Mesendoderm (in vitro differentiated cells): ENCODE results near the gene HOXD12.

ENCODE experiments used
- DNase-seq: peaks from one replicate; pipeline ENCODE4 v3.0.0; 2013
- H2AK5ac ChIP-seq: 2 replicates; pipeline ENCODE4 v1.6.1; 2013; ENCODE audit warnings: low read length, inconsistent platforms
- H2BK120ac ChIP-seq: 2 replicates; pipeline ENCODE4 v1.6.1; 2013; ENCODE audit warnings: low read depth, mild to moderate bottlenecking, low read length, moderate library complexity, mixed read lengths
- H2BK15ac ChIP-seq: replicated peaks from 2 replicates; pipeline ENCODE4 v1.6.1; 2013; ENCODE audit warnings: low read depth, mild to moderate bottlenecking, moderate library complexity
- H2BK5ac ChIP-seq: 2 replicates; pipeline ENCODE4 v1.6.1; 2013; ENCODE audit warnings: low read length, inconsistent platforms
- H3K18ac ChIP-seq: 2 replicates; pipeline ENCODE4 v1.6.1; 2013; ENCODE audit warnings: mild to moderate bottlenecking, low read length, mixed read lengths
- H3K23ac ChIP-seq: one replicate; pipeline ENCODE4 v1.6.1; 2013; ENCODE audit warnings: low read length
- H3K27ac ChIP-seq: 2 replicates; pipeline ENCODE4 v1.5.1; 2013; ENCODE audit warnings: low read depth, mild to moderate bottlenecking, inconsistent platforms, low read length, moderate library complexity
- H3K27me3 ChIP-seq: 2 replicates; pipeline ENCODE4 v1.6.1; 2013; ENCODE audit warnings: low read length, control low read depth, mild to moderate bottlenecking, inconsistent platforms; ENCODE audit not compliant: insufficient read depth, poor library complexity
- H3K36me3 ChIP-seq: 2 replicates; pipeline ENCODE4 v1.6.1; 2013; ENCODE audit warnings: low read length, inconsistent platforms; ENCODE audit not compliant: control insufficient read depth, insufficient read depth
- H3K4ac ChIP-seq: one replicate; pipeline ENCODE4 v1.6.1; 2013; ENCODE audit warnings: low read depth, mild to moderate bottlenecking, low read length, moderate library complexity
- H3K4me1 ChIP-seq: 2 replicates; pipeline ENCODE4 v1.6.1; 2013; ENCODE audit warnings: low read depth, low read length, inconsistent platforms; ENCODE audit not compliant: control insufficient read depth
- H3K4me2 ChIP-seq: 2 replicates; pipeline ENCODE4 v1.6.1; 2013; ENCODE audit warnings: low read length
- H3K4me3 ChIP-seq: 2 replicates; pipeline ENCODE4 v1.5.1; 2013; ENCODE audit warnings: mild to moderate bottlenecking, low read length
- H3K56ac ChIP-seq: one replicate; pipeline ENCODE4 v1.6.1; 2013; ENCODE audit warnings: low read length
- H3K79me1 ChIP-seq: 2 replicates; pipeline ENCODE4 v1.6.1; 2013; ENCODE audit warnings: low read length, inconsistent platforms
- H3K79me2 ChIP-seq: 2 replicates; pipeline ENCODE4 v1.6.1; 2013; ENCODE audit warnings: mild to moderate bottlenecking, low read length; ENCODE audit not compliant: control insufficient read depth, insufficient read depth
- H3K9ac ChIP-seq: 2 replicates; pipeline ENCODE4 v1.6.1; 2013; ENCODE audit warnings: low read length, inconsistent platforms
- H4K5ac ChIP-seq: one replicate; pipeline ENCODE4 v1.6.1; 2013; ENCODE audit warnings: low read length
- H4K8ac ChIP-seq: one replicate; pipeline ENCODE4 v1.6.1; 2013; ENCODE audit warnings: low read depth, mild to moderate bottlenecking, control low read depth, low read length, moderate library complexity
- WGBS: extraction: QIAGEN DNeasy Blood & Tissue Kit; methylation state at CpG from one replicate; pipeline ENCODE4 v1.1.7; 2013; ENCODE audit warnings: low lambda C conversion rate, missing lambda C conversion rate; ENCODE audit not compliant: insufficient coverage; ENCODE audit errors: extremely low coverage; 5-methylcytosine and 5-hydroxymethylcytosine counted together

HOXD12 gene

DNA sequence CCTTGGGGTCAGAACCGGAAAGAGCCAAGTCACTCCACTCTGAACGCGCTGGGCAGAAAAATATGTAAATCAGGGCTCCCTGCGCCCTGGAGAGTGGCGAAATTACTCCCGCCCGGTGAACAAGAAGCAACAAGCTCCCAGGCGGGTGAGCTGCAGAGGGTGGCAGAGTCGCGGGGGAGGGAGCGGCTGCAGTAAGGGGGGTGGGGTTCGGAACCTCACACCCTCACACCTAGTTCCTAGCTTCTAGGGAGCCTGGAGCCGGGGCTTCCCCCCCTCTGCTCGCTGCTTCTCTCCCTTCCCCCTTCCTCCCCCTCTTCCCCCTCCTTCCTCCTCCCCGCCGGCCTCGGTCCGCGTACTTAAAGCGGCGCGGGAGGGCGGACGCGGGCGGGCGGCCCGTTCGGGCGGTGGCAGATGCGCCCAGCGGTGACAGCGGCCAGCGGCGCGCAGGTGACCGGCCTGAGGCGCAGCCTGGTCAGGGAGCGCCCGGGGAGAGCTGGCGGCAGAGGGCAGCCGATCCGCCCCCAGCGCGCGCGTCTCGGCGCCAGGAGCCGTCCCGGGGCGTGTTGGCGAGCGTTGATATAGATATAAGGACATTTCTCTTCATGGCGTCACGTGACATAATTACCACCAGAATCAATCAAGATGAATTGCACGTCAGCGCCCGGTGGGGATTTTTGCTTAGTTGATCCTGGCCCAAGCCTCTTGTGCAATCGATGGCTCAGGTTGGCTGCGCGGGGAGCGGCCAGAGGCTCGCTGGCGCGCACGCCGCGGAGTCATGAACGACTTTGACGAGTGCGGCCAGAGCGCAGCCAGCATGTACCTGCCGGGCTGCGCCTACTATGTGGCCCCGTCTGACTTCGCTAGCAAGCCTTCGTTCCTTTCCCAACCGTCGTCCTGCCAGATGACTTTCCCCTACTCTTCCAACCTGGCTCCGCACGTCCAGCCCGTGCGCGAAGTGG, 7.3 kb downstream of the HOXD12 start, which contains the start of gene HOXD11:
TSS of gene HOXD11 (plus strand) at position 700 of the 959 bp plus-strand sequence. CDS start at position 776, 76 bp downstream.
- no peak within 1 kb of the TSS for H3K4me3 ChIP-seq
- DNase-seq: peak; percentile 75
- H3K27me3 ChIP-seq: peaks cover 85% of the 10 kb centered on the region
- H3K56ac ChIP-seq: no peak within 1 kb of the TSS
- no CpG with 5 or more reads among the region's 85 CpGs for WGBS
- no peak within 1 kb of the TSS for H2BK15ac ChIP-seq
- H2BK5ac ChIP-seq: no peak within 1 kb of the TSS
- no peak within 1 kb of the TSS for H2AK5ac ChIP-seq
- H3K4me1 ChIP-seq: no peaks in the 10 kb centered on the region
- H4K8ac ChIP-seq: no peak within 1 kb of the TSS
- H3K27ac ChIP-seq: no peak within 1 kb of the TSS
- no peaks in the 10 kb centered on the region for H3K79me1 ChIP-seq
- peak within 1 kb of the TSS; percentile 34 for H3K18ac ChIP-seq
- H3K36me3 ChIP-seq: no peaks in the 10 kb centered on the region
- no peak within 1 kb of the TSS for H4K5ac ChIP-seq
- no peak within 1 kb of the TSS for H3K23ac ChIP-seq
- no peak within 1 kb of the TSS for H2BK120ac ChIP-seq
- no peak within 1 kb of the TSS for H3K4ac ChIP-seq
- peak within 1 kb of the TSS; percentile 46 for H3K4me2 ChIP-seq
- no peaks in the 10 kb centered on the region for H3K79me2 ChIP-seq
- H3K9ac ChIP-seq: no peak within 1 kb of the TSS

DNA sequence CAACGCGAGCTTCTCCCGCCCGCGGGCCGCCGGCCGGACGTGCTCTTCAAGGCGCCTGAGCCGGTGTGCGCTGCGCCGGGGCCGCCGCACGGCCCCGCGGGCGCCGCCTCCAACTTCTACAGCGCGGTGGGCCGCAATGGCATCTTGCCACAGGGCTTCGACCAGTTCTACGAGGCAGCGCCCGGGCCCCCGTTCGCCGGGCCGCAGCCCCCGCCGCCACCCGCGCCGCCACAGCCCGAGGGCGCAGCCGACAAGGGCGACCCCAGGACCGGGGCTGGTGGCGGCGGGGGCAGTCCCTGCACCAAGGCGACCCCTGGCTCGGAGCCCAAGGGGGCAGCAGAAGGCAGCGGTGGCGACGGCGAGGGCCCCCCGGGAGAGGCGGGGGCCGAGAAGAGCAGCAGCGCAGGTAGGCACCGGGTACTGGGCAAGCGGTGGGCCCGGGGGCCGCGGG, 8.2 kb downstream of the HOXD12 start:
- no CpG with 5 or more reads among the region's 59 CpGs for WGBS
- Histone ChIP-seq H3K4me1 (no peaks in the 10 kb centered on the region), H3K79me1 (no peaks in the 10 kb centered on the region), H4K8ac (no peak overlapping the region), H3K4me2 (no peak overlapping the region), H2BK15ac (no peak overlapping the region), H3K56ac (no peak overlapping the region), H2AK5ac (no peak overlapping the region), H2BK5ac (no peak overlapping the region), H3K23ac (no peak overlapping the region), H3K79me2 (no peaks in the 10 kb centered on the region), H3K9ac (no peak overlapping the region), H3K36me3 (no peaks in the 10 kb centered on the region), H3K27me3 (peaks cover 85% of the 10 kb centered on the region), H3K18ac (no peak overlapping the region), H4K5ac (no peak overlapping the region), H3K4ac (no peak overlapping the region), H3K4me3 (no peak overlapping the region), H2BK120ac (no peak overlapping the region), H3K27ac (no peak overlapping the region)
- DNase-seq: no peak

DNA sequence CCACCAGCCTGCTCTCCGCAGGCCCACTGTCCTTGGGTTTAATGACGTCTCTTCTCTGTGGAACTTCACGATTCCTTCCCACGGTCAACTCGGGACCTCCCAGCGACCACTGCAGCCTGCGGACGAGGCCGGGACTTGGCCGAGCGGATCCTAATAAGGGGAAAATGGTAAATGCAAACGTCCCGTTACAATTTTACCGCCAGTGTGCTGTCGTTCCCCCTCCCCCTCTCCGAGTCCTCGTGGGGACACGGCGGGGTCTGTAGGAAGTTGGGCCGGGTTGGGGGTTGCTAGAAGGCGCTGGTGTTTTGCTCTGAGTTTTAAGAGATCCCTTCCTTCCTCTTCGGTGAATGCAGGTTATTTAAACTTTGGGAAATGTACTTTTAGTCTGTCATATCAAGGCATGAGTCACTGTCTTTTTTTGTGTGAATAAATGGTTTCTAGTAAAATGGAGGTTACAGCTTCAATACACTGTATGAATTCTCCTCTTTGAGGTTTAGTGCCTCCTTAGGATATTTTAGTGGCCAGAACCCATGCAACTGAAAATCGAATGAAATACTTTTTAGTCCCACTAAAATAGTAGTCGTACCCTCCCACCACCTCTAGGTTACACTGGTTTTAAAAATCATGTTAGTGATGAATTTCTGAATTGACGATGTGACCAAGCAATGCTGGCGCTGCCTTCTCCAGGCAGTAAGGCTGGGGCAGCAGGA, 9.8 kb downstream of the HOXD12 start:
- no peak overlapping the region for H2BK5ac ChIP-seq
- no peak overlapping the region for H3K4me3 ChIP-seq
- H3K36me3 ChIP-seq: no peaks in the 10 kb centered on the region
- H2AK5ac ChIP-seq: no peak overlapping the region
- no peaks in the 10 kb centered on the region for H3K79me2 ChIP-seq
- H3K79me1 ChIP-seq: no peaks in the 10 kb centered on the region
- DNase-seq: no peak
- WGBS: no CpG with 5 or more reads among the region's 26 CpGs
- no peak overlapping the region for H3K56ac ChIP-seq
- peaks cover 85% of the 10 kb centered on the region for H3K27me3 ChIP-seq
- H3K27ac ChIP-seq: no peak overlapping the region
- no peak overlapping the region for H3K4me2 ChIP-seq
- H3K18ac ChIP-seq: no peak overlapping the region
- no peak overlapping the region for H4K5ac ChIP-seq
- no peak overlapping the region for H3K9ac ChIP-seq
- no peaks in the 10 kb centered on the region for H3K4me1 ChIP-seq
- H2BK120ac ChIP-seq: no peak overlapping the region
- no peak overlapping the region for H3K23ac ChIP-seq
- no peak overlapping the region for H4K8ac ChIP-seq
- no peak overlapping the region for H2BK15ac ChIP-seq
- H3K4ac ChIP-seq: no peak overlapping the region

DNA sequence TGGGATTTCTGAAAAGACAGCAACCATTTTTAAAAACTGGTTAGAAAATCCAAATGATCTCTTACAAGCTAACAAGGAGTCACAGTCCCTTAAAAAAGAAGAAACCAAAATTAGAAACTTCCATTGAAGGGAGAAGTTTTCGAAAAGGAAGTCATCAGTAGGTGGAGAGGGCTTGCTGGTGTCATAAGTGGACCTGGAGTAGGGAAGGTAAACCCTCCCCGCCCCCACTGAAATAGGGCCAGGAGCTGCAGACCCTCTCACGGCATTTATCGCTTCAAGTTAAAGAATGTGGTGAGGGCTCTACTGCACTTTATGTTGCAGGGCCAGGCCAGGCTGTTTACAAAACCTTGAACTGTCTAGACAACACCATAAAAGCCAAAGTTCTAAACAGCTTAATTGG, 10.4 kb downstream of the HOXD12 start:
- Histone ChIP-seq H2BK120ac (no peak overlapping the region), H3K4me1 (no peaks in the 10 kb centered on the region), H2BK5ac (no peak overlapping the region), H3K27me3 (peaks cover 86% of the 10 kb centered on the region), H3K9ac (no peak overlapping the region), H3K79me1 (no peaks in the 10 kb centered on the region), H4K8ac (no peak overlapping the region), H3K4me2 (no peak overlapping the region), H2BK15ac (no peak overlapping the region), H3K23ac (no peak overlapping the region), H3K36me3 (no peaks in the 10 kb centered on the region), H3K4me3 (no peak overlapping the region), H4K5ac (no peak overlapping the region), H3K18ac (no peak overlapping the region), H2AK5ac (no peak overlapping the region), H3K4ac (no peak overlapping the region), H3K56ac (no peak overlapping the region), H3K79me2 (no peaks in the 10 kb centered on the region), H3K27ac (no peak overlapping the region)
- DNase-seq: no peak
- WGBS: no CpG with 5 or more reads among the region's 4 CpGs

DNA sequence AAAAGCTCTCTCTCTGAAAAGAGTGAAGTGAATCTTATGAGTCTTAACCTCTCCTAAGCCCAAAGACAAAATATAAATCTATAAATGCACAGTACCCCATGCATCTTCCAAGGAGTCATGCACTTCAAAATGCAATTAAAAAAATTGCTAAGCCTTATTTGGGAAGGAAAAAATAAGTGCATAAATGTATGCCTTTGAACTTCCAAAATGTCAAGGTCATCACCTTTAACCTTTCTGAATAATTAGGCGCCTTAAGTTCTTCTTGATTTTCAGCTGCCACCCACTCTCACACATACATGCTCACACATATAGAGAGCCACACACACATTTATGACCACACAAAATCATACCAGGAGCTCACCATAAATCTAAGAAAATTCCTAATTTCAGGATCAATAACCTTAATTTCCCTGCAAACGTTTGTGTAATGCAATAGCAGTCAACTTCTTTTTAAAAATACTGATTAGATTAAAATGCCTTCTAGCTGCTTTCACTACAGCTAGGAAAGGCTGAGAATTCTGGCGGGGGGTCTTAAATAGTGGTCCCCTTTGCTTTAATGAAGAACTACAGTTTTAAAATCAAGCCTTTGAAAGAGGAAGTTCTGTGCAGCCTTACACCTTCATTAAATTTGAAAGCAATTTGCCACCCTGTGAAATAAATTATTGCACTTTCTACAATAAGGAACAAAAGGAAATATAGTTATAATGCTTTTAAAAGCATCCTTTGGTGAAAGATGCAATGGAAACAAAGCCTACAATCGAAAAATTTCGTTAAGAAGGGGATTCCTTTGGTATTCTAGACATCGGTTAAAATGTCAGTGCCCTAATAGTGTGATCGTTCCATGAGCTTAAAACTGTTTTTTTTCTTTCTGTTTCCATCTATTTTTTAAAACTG, 11.1 kb downstream of the HOXD12 start:
- no peaks in the 10 kb centered on the region for H3K79me2 ChIP-seq
- no peaks in the 10 kb centered on the region for H3K79me1 ChIP-seq
- H3K4me2 ChIP-seq: no peak overlapping the region
- no peak overlapping the region for H3K23ac ChIP-seq
- no peak overlapping the region for H2BK120ac ChIP-seq
- no peak for DNase-seq
- no peak overlapping the region for H4K8ac ChIP-seq
- H3K27ac ChIP-seq: no peak overlapping the region
- WGBS: no CpG with 5 or more reads among the region's 7 CpGs
- no peak overlapping the region for H3K4me3 ChIP-seq
- no peaks in the 10 kb centered on the region for H3K4me1 ChIP-seq
- H2BK5ac ChIP-seq: no peak overlapping the region
- no peak overlapping the region for H2BK15ac ChIP-seq
- H3K56ac ChIP-seq: no peak overlapping the region
- H3K4ac ChIP-seq: no peak overlapping the region
- no peak overlapping the region for H3K9ac ChIP-seq
- no peak overlapping the region for H2AK5ac ChIP-seq
- no peak overlapping the region for H4K5ac ChIP-seq
- H3K18ac ChIP-seq: no peak overlapping the region
- H3K27me3 ChIP-seq: peaks cover 85% of the 10 kb centered on the region
- no peaks in the 10 kb centered on the region for H3K36me3 ChIP-seq
